ENCODE data around the gene NAT8. TPM values are rescaled to one million over a fixed set of nuclear protein-coding genes. Genes with fewer than 3 reads are reported as not detected.

Gene NAT8
- total and polyA plus RNA-seq, 2 of the 13 experiments (the other 11 are each of a cell fraction or from before 2014, with no cell fraction given): 1.9 to 12.9 TPM

- TF ChIP-seq AHDC1 (CRISPR knock-in tag; IDR thresholded peaks at IDR 0.05; ENCODE audit: borderline replicate concordance): peak; percentile 71
- no peak for TF ChIP-seq ZBTB21 (CRISPR knock-in tag; IDR thresholded peaks at IDR 0.05)
- no peak for TF ChIP-seq ZNF569 (CRISPR knock-in tag; IDR thresholded peaks at IDR 0.05; ENCODE audit: borderline replicate concordance)
- no peak for TF ChIP-seq ZNF782 (CRISPR knock-in tag; IDR thresholded peaks at IDR 0.05; ENCODE audit: borderline replicate concordance)
- peak; percentile 99 for TF ChIP-seq SP5 (CRISPR knock-in tag; IDR thresholded peaks at IDR 0.05; ENCODE audit: borderline replicate concordance, low read depth)
- no peak for TF ChIP-seq FOXA1 (IDR thresholded peaks at IDR 0.05)
- peak; percentile 82 for TF ChIP-seq FOXA1 (CRISPR knock-in tag; IDR thresholded peaks at IDR 0.05)
- peak; percentile 78; the same call in 1 of the 2 replicates for TF ChIP-seq ARID4A (CRISPR knock-in tag; IDR thresholded peaks at IDR 0.05; ENCODE audit: borderline replicate concordance)
- no peak for TF ChIP-seq KAT7 (CRISPR knock-in tag; IDR thresholded peaks at IDR 0.05; ENCODE audit: borderline replicate concordance)
- TF ChIP-seq NKX3-1 (CRISPR knock-in tag; IDR thresholded peaks at IDR 0.05): no peak
- TF ChIP-seq ZNF792 (CRISPR knock-in tag; IDR thresholded peaks at IDR 0.05): peak; percentile 71; the same call in 1 of the 2 replicates
- TF ChIP-seq NR2C2 (CRISPR knock-in tag; IDR thresholded peaks at IDR 0.05; ENCODE audit: borderline replicate concordance): peak; percentile 94
- TF ChIP-seq ZNF503 (CRISPR knock-in tag; IDR thresholded peaks at IDR 0.05): no peak
- 0 out of 2 replicates have a peak, but pooled peaks have one; percentile 48 for TF ChIP-seq THRA (CRISPR knock-in tag; IDR thresholded peaks at IDR 0.05; ENCODE audit: borderline replicate concordance)
- TF ChIP-seq MBD4 (IDR thresholded peaks at IDR 0.05; ENCODE audit: borderline replicate concordance, low read length): no peak
These were observed at the start of gene NAT8 (continued) for GRCh38 chr2:73642338-73643018.
